ENCODE results near the gene STAM.

STAM gene

DNA sequence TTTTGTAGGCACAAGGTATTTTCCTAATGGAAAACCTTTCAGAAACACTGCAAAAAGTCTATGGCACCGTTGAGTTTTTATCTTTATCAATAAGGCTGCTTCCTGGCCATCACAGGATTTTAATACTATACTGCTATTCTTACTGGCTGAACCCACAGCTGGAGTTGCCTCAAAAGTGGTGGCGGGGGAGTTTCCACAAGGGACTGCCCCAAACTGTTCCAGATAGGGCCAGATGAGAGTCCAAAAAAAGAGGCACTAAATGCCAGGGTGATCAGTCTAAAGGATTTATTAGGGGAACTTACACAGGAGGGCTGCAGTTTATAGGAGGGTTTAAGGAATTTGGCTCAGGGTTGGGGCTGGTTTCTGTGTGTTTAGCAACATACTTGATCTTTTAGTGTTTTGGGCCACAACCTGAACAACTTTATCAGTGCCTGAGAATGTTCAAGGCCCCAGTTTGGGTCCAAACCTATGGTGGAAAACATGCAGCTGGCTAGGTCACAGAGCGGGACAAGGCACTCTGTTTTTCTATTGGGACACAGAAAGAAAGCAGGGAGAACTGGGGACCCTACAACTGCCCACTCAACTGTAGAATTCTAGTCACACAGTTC, 41.4 kb downstream of the STAM start:
- 0 out of 2 replicates have a peak, but pooled peaks cover 2% of the 10 kb centered on the region for H3K4me1 ChIP-seq (ENCODE audit: control insufficient read depth, insufficient read depth, low read length)
- no peak for TF ChIP-seq ZNF280C (tag by site-specific recombination; IDR thresholded peaks at IDR 0.05)
- TF ChIP-seq ATF2 (tag by site-specific recombination; IDR thresholded peaks at IDR 0.05; ENCODE audit: low read depth), result no peak
- no peak for TF ChIP-seq SETDB1 (IDR thresholded peaks at IDR 0.05; ENCODE audit: insufficient read length, low read length)
- TF ChIP-seq ZNF621 (tag by site-specific recombination; IDR thresholded peaks at IDR 0.05), result no peak
- TF ChIP-seq SALL2 (tag by site-specific recombination; IDR thresholded peaks at IDR 0.05; ENCODE audit: borderline replicate concordance), result no peak
- TF ChIP-seq, protein P1, sequence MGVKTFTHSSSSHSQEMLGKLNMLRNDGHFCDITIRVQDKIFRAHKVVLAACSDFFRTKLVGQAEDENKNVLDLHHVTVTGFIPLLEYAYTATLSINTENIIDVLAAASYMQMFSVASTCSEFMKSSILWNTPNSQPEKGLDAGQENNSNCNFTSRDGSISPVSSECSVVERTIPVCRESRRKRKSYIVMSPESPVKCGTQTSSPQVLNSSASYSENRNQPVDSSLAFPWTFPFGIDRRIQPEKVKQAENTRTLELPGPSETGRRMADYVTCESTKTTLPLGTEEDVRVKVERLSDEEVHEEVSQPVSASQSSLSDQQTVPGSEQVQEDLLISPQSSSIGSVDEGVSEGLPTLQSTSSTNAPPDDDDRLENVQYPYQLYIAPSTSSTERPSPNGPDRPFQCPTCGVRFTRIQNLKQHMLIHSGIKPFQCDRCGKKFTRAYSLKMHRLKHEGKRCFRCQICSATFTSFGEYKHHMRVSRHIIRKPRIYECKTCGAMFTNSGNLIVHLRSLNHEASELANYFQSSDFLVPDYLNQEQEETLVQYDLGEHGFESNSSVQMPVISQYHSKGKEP (tag by site-specific recombination; IDR thresholded peaks at IDR 0.05), result no peak
- TF ChIP-seq, protein P2, sequence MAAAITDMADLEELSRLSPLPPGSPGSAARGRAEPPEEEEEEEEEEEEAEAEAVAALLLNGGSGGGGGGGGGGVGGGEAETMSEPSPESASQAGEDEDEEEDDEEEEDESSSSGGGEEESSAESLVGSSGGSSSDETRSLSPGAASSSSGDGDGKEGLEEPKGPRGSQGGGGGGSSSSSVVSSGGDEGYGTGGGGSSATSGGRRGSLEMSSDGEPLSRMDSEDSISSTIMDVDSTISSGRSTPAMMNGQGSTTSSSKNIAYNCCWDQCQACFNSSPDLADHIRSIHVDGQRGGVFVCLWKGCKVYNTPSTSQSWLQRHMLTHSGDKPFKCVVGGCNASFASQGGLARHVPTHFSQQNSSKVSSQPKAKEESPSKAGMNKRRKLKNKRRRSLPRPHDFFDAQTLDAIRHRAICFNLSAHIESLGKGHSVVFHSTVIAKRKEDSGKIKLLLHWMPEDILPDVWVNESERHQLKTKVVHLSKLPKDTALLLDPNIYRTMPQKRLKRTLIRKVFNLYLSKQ (tag by site-specific recombination; IDR thresholded peaks at IDR 0.05; ENCODE audit: borderline replicate concordance), result no peak
- no peak for TF ChIP-seq ZNF311 (tag by site-specific recombination; IDR thresholded peaks at IDR 0.05; ENCODE audit: borderline replicate concordance)
- no peak overlapping the region for H3K27ac ChIP-seq (ENCODE audit: extremely low read depth, low read depth, low read length)
- POLR2A ChIA-PET, result no interaction called here
- H3K9me3 ChIP-seq (ENCODE audit: control insufficient read depth, insufficient read depth, low read depth, low read length), result no peaks in the 10 kb centered on the region
- CTCF ChIA-PET, result no interaction called here
- peaks cover 3 to 5% of the 10 kb centered on the region in 2 experiments; a peak in 2 of 3 replicates for H3K36me3 ChIP-seq (ENCODE audit: control insufficient read depth in 2 of 2, insufficient read depth in 1 of 2, low read length in 2 of 2)
- no peak overlapping the region for H3K4me3 ChIP-seq (ENCODE audit: low read depth, low read length)

GRCh38 chr10:17687117-17687831, 43.3 kb downstream of the STAM start:
- TF ChIP-seq ZIC2 (tag by site-specific recombination; IDR thresholded peaks at IDR 0.05) (no peak), ZNF473 (tag by site-specific recombination; IDR thresholded peaks at IDR 0.05) (no peak), ZNF596 (tag by site-specific recombination; IDR thresholded peaks at IDR 0.05) (no peak), ZNF629 (tag by site-specific recombination; IDR thresholded peaks at IDR 0.05) (no peak), ZNF626 (tag by site-specific recombination; IDR thresholded peaks at IDR 0.05) (no peak), ZNF514 (tag by site-specific recombination; IDR thresholded peaks at IDR 0.05) (no peak), ZNF114 (tag by site-specific recombination; IDR thresholded peaks at IDR 0.05) (no peak), ZNF785 (tag by site-specific recombination; IDR thresholded peaks at IDR 0.05) (no peak), ZNF366 (tag by site-specific recombination; conservative IDR thresholded peaks at IDR 0.05) (no peak), ZNF701 (tag by site-specific recombination; IDR thresholded peaks at IDR 0.05) (no peak), ZNF530 (tag by site-specific recombination; IDR thresholded peaks at IDR 0.05; ENCODE audit: low read depth) (no peak)
- Histone ChIP-seq H3K9me3 (ENCODE audit: control insufficient read depth, insufficient read depth, low read depth, low read length) (no peaks in the 10 kb centered on the region), H3K4me1 (ENCODE audit: control insufficient read depth, insufficient read depth, low read length) (0 out of 2 replicates have a peak, but pooled peaks cover 2% of the 10 kb centered on the region), H3K4me3 (ENCODE audit: low read depth, low read length) (no peak overlapping the region), H3K27ac (ENCODE audit: extremely low read depth, low read depth, low read length) (no peak overlapping the region), H3K36me3 (ENCODE audit: control insufficient read depth in 2 of 2, insufficient read depth in 1 of 2, low read length in 2 of 2) (peaks cover 2 to 3% of the 10 kb centered on the region in 2 experiments; a peak in 2 of 3 replicates)
- ChIA-PET POLR2A (no interaction called here), CTCF (no interaction called here)
